D341Med (cell line): ENCODE data around the gene CAD.
"Not testable (repeated sequence)": the region's sequence is repeated elsewhere in the genome, so short reads cannot be mapped to it uniquely, and the experiment has no call there.

ENCODE experiments used
- DNase-seq: peaks from one replicate; pipeline ENCODE4 v3.0.0; 2012; ENCODE audit warnings: low spot score

The CAD gene

GRCh38 chr2:27217173-27218121 lies at the start of gene CAD:
Gene CAD, plus strand, starts transcription at chr2:27217369. Its CDS starts 183 bp downstream, at chr2:27217552.
- peak; percentile 95 for DNase-seq

GRCh38 chr2:27170581-27171337 lies 46.4 kb upstream of the CAD start:
- no peak for DNase-seq

GRCh38 chr2:27171351-27171848 lies 45.8 kb upstream of the CAD start:
- DNase-seq: no peak

- DNase-seq: no peak
These were observed 42.5 kb upstream of the CAD start for GRCh38 chr2:27174638-27175037.

- no peak for DNase-seq
These were observed 41.8 kb upstream of the CAD start for GRCh38 chr2:27175330-27175729.

- not testable (repeated sequence) for DNase-seq
These were observed 41.4 kb upstream of the CAD start for GRCh38 chr2:27175781-27176180.

- DNase-seq: no peak
These were observed 39.5 kb upstream of the CAD start for GRCh38 chr2:27177441-27178351.

- no peak for DNase-seq
These were observed 38.7 kb upstream of the CAD start for GRCh38 chr2:27178469-27178868.

GRCh38 chr2:27179344-27180000 lies 37.7 kb upstream of the CAD start:
- DNase-seq: no peak

- no peak for DNase-seq
These were observed 34.8 kb upstream of the CAD start for GRCh38 chr2:27182346-27182745.

- DNase-seq: no peak
These were observed 33.1 kb upstream of the CAD start for GRCh38 chr2:27184115-27184514.

- DNase-seq: no peak
These were observed 31.7 kb upstream of the CAD start for GRCh38 chr2:27185331-27186026.

GRCh38 chr2:27186613-27187345 lies 30.4 kb upstream of the CAD start:
- DNase-seq: no peak

- DNase-seq: no peak
These were observed 27.2 kb upstream of the CAD start for GRCh38 chr2:27189989-27190388.

GRCh38 chr2:27191070-27191829 lies 25.9 kb upstream of the CAD start:
- peak; percentile 65 for DNase-seq

GRCh38 chr2:27194538-27195354 lies 22.4 kb upstream of the CAD start:
- no peak for DNase-seq

GRCh38 chr2:27195799-27196198 lies 21.4 kb upstream of the CAD start:
- not testable (repeated sequence) for DNase-seq

- not testable (repeated sequence) for DNase-seq
These were observed 19.1 kb upstream of the CAD start for GRCh38 chr2:27198068-27198467.
